Measurements from ENCODE around the gene BAHCC1.

The BAHCC1 gene

DNA sequence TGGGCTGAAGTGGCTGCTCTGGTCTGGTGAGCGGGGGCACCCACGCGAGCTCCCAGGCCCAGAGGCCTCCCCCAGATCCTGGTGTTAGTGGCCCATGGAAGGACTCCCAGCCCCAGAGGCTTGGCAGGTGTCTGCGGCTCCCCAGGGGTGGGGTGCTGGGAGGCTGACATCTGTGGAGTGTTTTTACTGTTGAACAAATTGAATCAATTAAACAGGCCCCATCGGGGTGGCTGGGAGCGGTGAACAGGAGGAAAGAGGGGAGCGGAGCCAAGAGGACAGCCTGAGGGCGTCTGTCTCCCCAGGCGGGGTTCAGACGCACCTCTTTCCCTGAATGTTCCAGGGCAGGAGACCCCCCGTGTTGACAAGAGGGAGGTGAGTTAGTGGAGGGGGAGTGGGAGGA lies 87.4 kb downstream of the BAHCC1 start:
- DNase-seq = no peak

GRCh38 chr17:81483085-81483861 lies 88.0 kb downstream of the BAHCC1 start:
- DNase-seq = no peak

GRCh38 chr17:81483862-81484194 lies 88.6 kb downstream of the BAHCC1 start:
- DNase-seq = no peak

DNA sequence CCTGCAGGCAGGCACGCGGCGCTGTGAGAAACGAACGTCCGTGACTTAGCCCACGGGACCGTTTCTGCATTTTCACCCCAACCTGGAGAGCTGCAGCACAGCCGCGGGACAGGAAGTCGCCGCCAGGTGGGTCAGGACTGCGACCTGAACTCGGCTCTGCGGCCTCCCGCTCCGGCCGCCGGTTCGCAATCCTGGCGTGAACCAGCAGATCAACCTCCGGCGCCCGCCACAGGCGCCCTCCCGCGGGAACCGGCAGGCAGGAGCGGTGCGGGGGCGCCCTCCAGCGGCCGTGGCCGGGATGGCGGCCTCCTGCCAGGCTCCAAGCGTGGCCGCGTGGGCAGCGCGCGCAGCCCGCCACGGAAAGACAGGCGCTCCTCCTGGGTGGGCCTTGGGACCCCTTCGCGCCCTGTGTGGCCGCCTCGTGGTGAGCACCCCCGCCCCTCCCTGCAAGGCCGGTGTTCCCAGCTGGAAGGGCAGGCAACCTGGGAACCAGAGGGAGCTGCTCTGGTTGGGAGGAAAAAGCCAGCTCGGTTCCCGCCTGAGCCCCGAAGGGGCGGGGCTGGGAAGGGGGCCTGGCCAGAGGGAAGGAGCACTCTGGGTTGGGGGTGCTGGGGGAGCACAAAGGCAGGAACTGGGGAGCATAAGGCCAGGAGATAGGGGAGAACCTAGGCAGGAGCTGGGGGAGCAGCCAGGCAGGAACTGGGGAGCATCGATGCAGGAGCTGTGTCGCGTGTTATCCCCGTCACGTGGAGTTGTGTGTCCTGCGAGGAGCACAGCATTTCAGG lies 89.1 kb downstream of the BAHCC1 start:
- DNase-seq = peak; percentile 49

GRCh38 chr17:81486199-81486810 lies 91.0 kb downstream of the BAHCC1 start:
- no peak for DNase-seq

DNA sequence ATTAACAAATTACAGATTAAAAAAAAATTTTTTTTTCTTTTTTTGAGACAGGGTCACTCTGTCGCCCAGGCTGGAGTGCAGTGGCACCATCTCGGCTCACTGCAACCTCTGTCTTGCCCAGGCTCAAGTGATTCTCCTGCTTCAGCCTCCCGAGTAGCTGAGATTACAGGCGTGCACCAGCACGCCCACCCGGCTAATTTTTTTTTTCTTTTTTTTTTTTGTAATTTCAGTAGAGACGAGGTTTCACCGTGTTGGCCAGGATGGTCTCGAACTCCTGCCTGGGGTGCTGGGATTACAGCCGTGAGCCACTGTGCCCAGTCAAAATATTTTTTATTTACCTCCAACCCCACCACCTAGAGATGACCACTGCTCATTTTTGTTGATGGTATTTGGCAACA lies 91.8 kb downstream of the BAHCC1 start:
- DNase-seq = no peak

DNA sequence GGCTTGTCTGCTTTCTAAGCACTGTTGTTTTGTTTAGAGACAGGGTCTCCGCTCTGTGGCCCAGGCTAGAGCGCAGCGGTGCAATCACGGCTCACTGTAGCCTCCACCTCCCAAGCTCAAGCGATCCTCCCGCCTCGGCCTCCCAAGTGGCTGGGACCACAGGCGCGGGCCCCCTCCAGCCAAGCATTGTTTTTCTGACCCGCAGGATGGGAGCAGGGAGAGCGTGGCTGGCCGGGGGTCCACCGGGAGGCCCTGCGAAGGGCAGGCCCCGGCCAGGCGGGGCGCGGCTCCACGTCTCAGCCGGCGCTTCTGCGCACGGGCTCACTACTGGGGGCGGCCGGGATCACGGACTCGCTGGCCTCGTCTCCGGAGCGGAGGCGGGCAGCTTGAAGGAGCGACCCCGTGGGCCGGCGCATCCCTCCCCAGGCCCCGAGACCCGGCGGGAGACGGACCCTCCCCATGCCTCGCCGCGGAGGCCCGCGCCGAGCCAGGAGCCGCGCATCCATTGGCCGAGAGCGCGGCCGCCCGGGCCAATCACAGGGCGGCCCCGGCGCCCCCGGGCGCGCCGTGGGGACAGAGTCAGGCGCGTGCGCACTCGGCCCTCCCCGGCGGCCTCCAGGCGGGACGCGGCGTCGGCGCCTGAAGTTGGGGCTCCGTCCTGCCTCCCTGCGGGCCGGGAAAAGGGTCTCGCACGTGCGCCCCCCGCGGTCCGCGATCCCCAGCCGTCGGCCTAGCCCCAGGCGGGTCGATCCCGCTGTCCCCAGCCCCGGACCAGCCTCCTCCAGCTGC lies 92.4 kb downstream of the BAHCC1 start:
- DNase-seq = no peak

GRCh38 chr17:81488276-81488860 lies 93.1 kb downstream of the BAHCC1 start:
- no peak for DNase-seq

DNA sequence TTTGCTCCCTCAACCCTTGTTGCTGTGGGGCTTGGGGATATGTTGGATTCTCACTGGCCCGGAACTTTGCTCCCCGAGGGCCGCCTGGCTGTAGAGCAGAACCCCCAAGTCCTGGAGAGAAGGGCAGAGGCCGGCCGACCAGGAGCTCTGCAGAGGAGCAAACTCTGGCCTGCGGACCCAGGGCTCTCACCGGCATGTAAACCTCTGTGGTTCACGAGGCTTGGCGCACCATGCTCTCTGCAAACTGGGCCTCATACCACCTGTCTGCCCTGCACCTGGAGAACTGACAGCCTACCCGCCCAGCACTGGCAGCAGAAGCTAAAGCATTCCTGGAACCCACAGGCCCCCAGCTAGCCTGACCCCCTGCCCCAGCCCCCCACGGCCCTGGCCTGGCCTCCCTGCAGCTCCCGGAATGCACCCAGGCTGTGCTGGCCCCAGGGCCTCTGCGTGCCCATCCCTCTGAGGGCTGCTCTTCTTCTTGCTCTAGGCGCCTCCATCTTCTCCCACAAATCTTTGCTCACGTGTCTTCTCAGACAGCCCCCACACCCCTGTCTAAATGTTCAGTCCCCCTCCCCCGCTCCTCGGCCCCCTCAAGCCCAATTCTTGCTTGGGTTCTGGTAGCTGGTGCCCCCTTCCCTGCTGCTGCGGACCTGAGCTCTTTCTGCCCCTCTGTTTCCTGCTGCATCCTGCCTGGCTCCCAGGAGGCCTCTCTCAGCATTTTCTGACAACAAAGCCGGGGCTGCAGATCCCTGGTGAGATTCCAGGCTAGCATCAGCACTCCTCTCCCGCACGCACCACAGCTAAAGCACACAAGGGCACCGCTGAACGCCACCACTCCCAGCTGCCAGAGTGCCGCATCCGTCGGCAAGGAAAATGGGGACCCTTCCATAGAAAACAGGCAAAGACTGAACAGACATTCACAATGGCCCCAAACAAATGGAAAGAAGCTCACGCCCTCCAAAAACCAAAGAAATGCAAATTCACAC lies 94.0 kb downstream of the BAHCC1 start:
- no peak for DNase-seq

DNA sequence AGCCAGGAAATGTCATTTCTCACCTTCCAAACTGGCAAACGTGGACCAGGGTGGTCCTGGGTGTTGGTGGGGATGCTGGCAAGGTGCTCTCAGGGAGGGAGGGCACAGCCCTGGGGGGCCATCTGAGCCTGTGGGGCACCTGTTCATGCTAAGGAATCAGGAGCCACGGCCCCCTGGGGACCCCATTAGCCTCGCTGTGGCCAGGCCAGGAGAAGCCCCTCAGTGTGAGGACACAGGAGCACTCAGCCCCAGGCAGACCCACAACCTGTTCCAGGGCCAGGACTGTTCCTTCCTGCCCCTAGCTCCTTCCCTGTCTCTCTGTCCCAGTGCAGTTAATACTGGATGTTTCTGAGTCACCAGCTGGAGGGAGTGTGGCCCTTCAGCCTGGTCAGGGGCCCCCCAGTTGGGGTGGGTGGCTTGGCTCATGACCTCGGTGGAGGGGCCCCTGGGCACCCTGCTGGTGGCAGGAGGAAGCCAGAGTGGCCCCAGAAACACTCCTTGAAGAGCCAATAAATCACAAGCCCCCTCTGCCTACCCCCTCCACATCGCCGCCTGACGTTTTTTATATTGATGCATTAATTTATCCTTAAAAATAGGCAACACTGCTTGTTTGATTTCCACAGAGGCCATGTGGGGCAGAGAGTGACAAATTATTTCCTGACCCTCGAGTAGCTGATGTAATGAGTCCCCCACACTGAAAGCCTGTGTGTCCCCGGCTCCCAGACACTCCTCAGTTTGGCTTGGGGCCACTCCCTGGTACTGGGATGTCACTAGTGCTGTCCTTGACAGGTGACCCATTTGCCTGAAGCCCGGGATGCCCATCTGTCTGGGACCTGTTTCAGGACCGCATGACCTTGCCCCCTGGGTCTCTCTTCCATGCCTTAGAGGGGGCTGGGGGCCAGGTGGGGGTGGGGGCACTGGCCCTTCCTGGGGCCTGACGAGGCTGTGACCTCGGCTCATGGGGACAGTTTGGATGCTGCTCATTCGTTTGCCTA lies 95.0 kb downstream of the BAHCC1 start:
- DNase-seq = no peak

- no peak for DNase-seq
Observed at GRCh38 chr17:81491181-81491581, 95.9 kb downstream of the BAHCC1 start.

DNA sequence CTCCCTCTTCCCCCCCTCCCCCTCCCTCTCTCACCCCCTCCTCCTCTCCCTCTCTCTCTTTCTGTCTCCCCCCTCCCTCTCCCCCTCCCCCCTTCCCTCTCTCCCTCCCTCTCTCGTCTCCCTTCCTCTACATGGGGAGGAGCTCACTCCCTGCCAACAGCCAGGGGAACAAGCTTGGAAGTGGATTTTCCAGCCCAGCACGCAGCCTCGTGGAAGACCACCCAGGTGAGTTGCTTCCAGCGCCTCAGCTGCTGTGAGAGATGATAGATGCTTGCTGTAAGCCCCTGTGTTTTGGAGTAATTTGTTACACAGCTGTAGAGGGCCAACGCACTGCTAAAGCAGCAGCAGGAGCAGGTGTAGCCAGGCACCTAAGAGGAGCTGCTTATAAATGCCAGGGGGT lies 96.5 kb downstream of the BAHCC1 start:
- DNase-seq = no peak

DNA sequence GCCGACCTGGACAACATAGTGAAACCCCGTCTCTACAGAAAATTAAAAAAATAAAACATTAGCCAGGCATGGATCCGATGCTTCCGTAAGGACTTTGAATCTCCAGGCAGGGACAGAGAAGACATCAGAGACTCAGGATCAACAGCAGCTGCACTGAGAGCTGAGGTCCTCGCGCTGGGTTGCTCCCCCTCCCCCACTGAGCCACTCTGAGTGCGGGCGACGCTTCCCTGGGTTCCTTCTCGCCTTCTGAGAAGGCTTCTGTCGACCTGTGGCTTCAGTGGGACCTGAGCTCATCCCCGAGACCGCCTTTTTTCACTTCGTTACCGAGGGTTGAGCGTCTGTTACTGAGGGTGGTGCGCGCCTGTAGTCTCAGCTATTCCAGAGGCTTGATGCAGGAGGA lies 96.9 kb downstream of the BAHCC1 start:
- DNase-seq = no peak

GRCh38 chr17:81492706-81493105 lies 97.4 kb downstream of the BAHCC1 start:
- no peak for DNase-seq

DNA sequence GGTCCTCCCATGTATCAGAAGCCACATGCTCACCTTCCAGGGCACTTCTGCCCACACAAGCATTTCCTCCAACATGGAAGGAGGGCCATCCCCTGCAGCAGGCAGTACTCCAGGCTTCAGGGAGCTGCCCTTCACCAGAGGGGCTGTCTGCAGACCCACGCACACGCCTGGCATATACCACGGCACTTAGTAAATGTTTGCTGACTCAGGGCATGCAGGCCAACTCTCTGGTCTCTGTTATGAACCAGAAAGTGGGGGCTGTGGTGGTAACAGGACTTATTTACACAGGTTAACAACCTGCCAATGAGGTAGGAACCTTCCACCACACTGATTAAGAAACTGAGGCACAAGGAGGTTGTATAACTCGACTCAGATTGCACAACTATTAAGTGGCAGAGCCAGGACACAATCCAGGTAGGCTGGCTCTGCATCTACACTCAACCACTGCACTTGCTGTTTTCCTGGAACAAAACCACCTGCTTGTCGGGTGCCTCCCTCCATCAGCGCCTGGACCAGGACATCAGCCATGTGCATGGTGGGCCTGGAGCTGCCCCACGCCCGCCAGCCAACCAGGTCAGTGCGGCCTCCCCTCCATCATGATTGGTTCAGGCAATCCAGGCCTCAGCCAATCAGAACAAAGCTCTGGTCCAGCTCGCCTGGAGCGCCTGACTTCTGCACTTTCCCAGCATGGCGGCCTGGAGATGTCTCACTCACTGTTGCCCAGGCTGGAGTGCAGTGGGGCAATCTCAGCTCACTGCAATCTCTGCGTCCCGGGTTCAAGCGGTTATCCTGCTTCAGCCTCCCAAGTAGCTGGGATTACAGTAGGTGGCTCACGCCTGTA lies 98.2 kb downstream of the BAHCC1 start:
- no peak for DNase-seq

DNA sequence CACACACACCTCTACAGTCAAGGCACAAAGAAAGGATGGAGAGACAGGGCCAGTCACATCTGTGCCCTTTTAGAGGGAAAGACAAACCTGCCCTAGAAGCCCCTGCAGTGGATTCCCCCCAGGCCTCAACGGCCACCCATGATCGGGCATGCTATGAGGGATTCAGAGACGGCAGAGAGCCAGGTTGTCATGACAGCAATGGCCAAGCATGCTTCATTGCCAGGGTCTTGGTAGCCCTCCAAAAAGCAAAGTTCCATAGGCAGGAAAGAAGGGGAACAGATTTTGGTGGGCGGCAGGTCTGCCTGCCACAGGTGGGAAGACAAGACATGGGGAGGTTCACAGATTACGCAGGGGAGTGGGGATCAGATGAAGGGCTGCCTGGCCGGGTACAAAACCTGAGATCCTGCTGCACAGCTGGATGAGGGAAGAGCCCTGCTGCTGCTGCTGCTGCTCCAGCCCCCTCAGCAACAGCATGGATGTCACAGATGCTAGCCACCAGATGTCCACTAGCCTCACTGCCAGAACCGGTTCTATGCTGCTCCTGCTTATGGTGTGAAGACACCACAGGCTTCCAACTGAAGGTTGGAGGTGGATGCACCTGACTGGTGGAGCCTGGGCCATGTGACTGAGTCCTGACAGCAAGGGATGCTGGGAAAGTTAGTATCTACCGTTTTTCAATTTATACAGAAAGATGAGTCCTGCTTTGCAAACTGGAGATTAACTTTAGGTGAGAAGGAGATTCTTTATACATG lies 99.5 kb downstream of the BAHCC1 start:
- no peak for DNase-seq

DNA sequence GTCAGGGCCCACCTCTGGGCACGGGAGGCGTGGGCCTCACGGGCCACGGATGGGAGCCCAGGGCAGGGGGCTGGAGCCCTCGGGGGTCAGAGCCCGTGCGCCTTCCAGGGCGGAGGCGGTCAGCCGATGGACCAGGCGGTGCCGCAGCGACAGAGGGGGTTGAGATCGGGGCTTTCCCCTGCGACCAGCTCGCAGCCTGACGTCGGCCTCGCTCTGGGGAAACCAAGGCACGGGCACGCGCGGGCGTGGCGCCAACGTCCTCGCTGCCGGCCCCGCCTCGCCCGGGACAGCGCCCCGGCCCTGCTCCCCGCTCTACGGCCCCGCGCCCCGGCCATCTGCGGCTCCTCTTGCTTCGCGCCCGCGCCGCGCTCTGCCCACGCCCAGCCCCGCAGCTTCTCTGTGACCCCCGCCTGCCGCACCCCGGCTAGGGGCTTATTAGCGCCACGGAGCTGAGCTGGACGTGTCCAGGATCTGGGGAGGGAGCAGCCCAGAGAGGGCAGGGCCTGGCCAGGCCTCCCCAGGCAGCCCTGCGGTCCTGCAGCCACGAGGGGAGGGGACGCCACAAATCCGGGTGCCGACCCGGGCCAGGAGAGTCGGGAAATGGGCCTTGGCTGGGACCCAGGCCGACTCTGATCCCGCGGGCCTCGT lies 103.8 kb downstream of the BAHCC1 start:
- no peak for DNase-seq

DNA sequence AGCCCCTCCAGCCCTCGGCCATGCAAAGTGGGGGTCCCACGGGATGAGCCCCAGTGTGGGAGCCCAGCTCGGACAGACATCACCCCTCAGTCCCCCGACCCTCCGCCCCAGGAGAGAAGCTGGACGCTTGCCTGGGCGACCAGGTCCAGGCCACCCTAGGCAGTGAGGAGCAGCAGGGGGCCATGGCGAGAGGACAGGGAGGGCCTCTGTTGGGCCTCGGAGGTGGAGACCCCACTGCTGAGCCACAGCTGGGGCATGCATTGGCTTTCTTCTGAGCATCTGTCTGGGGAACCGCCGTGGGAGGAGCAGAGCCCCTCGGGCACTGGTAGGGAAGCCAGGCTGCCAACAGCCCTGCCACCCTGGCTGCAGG lies 104.3 kb downstream of the BAHCC1 start:
- no peak for DNase-seq
